WI38 (cell line): ENCODE results near the gene ASCL4.

Source experiments
- H3K4me3 ChIP-seq: 2 replicates; pipeline ENCODE4 v1.5.1; 2011; ENCODE audit warnings: low read depth, mild to moderate bottlenecking, control low read depth, low read length
- TF ChIP-seq, protein P1 (sequence below): IDR thresholded peaks from 2 replicates; pipeline ENCODE4 v1.5.1; 2012; ENCODE audit warnings: low read depth, mild to moderate bottlenecking, control low read depth, low read length

Gene ASCL4

DNA sequence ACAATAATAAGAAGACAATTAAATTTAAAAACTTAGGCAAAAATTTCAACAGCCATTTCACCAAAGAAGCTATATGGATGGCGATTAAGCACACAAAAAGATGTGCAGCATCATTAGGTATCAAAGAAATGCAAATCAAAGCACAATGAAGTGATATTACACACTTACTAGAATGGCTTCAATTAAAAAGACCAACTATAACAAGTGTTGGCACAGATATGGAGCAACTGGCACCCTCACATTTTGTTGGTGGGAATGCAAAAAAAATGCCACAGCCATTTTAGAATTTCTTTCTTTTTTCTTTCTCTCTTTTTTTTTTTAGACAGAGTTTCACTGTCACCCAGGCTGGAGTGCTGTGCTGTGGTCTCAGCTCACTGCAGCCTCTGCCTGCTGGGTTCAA, 11.6 kb upstream of the ASCL4 start:
- TF ChIP-seq, protein P1, sequence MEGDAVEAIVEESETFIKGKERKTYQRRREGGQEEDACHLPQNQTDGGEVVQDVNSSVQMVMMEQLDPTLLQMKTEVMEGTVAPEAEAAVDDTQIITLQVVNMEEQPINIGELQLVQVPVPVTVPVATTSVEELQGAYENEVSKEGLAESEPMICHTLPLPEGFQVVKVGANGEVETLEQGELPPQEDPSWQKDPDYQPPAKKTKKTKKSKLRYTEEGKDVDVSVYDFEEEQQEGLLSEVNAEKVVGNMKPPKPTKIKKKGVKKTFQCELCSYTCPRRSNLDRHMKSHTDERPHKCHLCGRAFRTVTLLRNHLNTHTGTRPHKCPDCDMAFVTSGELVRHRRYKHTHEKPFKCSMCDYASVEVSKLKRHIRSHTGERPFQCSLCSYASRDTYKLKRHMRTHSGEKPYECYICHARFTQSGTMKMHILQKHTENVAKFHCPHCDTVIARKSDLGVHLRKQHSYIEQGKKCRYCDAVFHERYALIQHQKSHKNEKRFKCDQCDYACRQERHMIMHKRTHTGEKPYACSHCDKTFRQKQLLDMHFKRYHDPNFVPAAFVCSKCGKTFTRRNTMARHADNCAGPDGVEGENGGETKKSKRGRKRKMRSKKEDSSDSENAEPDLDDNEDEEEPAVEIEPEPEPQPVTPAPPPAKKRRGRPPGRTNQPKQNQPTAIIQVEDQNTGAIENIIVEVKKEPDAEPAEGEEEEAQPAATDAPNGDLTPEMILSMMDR = no peak
- H3K4me3 ChIP-seq = no peak overlapping the region

DNA sequence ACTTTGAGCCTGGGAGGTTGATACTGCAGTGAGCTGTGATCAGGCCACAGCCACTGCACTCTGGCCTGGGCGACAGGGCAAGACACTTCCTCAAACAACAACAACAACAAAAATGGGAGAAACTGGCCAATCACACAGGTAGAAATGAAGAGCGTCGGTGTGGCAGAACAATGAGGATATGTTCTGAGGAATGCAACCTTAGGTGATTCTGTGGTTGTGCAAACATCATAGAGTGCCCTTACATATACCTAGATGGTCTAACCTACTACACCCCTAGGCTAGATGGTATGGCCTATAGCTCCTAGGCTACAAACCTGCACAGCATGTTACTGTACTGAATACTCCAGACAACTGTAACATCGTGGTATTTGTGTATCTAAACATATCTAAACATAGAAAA, 9.9 kb upstream of the ASCL4 start:
- H3K4me3 ChIP-seq = no peak overlapping the region
- TF ChIP-seq, protein P1 = no peak

DNA sequence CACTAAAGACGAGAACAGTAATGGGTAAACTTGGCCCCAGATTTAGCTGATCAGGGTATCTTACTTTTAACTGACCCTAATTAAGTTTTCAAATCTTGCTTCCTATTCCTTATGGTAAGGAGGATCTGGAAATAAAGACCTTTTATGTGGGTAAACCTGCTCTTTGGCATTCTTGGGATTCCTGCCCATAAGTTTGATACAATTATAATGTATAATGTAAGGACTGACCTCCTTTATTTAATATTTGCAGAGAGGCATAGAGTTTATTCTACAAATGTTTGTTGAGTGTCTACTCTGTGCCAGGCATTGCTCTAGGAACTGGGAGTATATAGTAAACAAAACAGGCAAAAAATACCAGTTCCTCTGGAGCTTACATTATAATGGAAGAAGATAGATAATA, 9.2 kb upstream of the ASCL4 start:
- H3K4me3 ChIP-seq = no peak overlapping the region
- TF ChIP-seq, protein P1 = no peak

DNA sequence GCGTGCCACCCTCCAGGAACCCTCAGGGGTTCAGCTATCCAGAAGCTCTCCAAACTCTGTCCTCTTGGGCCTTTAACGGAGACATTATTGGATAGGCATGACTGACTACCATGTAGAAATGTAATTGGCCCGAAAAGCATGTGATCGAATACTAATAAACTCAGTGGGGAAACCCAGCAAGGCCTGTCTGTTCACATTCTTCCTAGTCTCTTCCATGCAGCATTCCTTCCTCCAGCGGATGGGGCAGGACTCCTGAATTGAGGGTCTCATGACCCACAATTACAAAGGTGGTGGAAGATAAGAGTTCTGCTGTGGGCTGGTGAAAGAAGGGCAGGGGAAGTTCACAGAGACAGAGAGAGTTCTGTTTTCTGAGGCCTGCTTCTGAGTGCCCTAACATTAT, 7.0 kb upstream of the ASCL4 start:
- no peak overlapping the region for H3K4me3 ChIP-seq
- TF ChIP-seq, protein P1 = no peak

DNA sequence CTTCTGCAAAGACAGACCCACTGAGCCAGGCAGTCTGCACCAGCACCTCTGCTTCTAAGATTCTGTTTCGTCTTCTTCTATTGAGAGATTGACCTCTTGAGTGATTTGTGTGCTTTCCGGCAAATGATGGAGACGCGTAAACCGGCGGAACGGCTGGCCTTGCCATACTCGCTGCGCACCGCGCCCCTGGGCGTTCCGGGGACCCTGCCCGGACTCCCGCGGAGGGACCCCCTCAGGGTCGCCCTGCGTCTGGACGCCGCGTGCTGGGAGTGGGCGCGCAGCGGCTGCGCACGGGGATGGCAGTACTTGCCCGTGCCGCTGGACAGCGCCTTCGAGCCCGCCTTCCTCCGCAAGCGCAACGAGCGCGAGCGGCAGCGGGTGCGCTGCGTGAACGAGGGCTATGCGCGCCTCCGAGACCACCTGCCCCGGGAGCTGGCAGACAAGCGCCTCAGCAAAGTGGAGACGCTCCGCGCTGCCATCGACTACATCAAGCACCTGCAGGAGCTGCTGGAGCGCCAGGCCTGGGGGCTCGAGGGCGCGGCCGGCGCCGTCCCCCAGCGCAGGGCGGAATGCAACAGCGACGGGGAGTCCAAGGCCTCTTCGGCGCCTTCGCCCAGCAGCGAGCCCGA, 703 bp downstream of the ASCL4 start:
- TF ChIP-seq, protein P1 = no peak
- no peak overlapping the region for H3K4me3 ChIP-seq

DNA sequence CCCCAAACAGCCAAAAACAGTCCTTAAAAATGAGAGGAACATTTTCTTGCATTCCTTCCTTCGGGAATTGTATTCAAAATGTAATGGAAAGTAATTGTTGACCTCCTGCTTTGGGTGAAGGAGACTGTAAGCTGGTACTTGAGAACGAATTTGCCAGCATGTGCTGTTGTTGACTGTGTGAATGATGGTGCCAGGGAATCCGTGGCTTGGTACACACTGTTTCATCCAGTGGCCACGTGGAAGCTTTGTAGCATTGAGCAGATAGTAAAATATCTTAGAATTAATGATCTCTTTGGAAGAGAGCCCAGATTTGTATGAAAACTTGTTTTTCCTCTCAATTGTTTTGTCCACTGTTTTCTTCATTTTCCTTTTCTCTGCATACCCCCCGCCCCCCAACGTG, 1.7 kb downstream of the ASCL4 start:
- H3K4me3 ChIP-seq = no peak overlapping the region
- TF ChIP-seq, protein P1 = no peak

DNA sequence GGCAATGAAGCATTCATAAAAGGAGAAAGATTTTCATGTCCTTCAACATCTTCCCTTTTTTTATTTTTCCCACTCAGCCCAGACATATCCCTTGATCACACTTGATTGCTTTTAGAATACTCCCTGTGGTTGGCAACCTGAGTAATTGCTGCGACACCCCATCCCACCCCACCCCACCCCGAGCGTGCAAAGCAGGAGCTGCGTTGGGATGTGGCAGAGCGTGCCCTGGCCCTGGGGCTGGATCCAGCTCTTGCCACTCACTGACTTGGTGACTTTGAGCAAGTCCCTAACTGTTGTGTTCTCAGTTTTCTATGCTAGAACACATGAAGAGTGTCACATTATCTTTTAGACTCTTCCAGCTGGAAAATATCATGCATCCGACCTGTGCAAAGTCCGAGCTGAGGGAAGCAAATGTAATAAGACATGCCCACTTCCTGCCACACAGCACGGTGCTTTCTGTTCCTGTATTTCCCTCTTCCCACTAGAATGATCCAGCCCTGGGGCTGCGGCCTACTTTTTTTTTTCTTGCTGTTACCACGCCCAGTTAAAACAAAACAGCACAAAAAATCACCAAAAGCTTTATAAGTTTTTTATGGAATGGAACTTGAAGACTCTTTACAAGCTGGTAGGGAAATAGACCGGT, 4.0 kb downstream of the ASCL4 start:
- TF ChIP-seq, protein P1 = no peak
- H3K4me3 ChIP-seq = no peak overlapping the region
